Measurements from ENCODE around the gene XPO5.
A peak's percentile ranks its signal among the peaks of the same experiment; 100 is the strongest.
"Not testable (repeated sequence)": the region's sequence is repeated elsewhere in the genome, so short reads cannot be mapped to it uniquely, and the experiment has no call there.

Gene XPO5
- total RNA-seq: 36.2 to 66.9 (median 54.3) reads per million in 4 donors

GRCh38 chr6:43575772-43576551, at the start of gene XPO5, which contains the start of gene POLH:
Gene XPO5, minus strand, starts transcription at chr6:43576038. Its CDS starts 174 bp downstream, at chr6:43575864.
Gene POLH, plus strand, starts transcription at chr6:43576185. Its CDS starts 6,135 bp downstream, at chr6:43582320.
- DNase-seq: peak; percentile 86 to 95 (median 88)

- DNase-seq: no peak
These were observed 49.7 kb upstream of the XPO5 start for GRCh38 chr6:43625393-43625992.

DNA sequence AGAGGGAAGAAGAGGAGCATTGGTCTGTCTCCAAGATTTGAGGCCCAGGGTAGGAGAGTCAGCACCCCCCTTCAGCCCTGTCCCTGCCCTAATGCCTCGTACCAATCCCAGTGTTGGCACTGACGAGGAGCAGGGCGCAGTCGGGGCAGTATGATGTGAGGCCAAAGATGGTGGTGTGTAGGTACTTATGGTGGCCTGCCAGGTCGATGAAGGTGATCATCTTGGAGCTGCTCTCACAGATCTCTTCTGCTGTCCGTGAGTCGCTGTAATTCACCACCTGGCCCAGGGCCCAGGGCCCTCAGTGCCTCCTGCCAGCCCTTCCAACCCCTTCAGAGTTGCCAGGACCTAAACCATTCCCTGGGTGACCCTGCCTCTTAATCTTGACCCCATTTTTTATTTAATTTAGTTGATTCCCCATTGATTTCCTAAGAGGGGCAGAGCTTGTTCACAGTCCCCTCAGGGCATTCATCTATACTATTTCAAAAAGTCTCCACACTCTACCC, 49.0 kb upstream of the XPO5 start:
- DNase-seq: no peak

- DNase-seq: no peak
These were observed 48.3 kb upstream of the XPO5 start for GRCh38 chr6:43623880-43624785.

GRCh38 chr6:43622541-43622940, 46.7 kb upstream of the XPO5 start:
- DNase-seq: no peak

- DNase-seq: no peak
These were observed 46.0 kb upstream of the XPO5 start for GRCh38 chr6:43621836-43622180.

DNA sequence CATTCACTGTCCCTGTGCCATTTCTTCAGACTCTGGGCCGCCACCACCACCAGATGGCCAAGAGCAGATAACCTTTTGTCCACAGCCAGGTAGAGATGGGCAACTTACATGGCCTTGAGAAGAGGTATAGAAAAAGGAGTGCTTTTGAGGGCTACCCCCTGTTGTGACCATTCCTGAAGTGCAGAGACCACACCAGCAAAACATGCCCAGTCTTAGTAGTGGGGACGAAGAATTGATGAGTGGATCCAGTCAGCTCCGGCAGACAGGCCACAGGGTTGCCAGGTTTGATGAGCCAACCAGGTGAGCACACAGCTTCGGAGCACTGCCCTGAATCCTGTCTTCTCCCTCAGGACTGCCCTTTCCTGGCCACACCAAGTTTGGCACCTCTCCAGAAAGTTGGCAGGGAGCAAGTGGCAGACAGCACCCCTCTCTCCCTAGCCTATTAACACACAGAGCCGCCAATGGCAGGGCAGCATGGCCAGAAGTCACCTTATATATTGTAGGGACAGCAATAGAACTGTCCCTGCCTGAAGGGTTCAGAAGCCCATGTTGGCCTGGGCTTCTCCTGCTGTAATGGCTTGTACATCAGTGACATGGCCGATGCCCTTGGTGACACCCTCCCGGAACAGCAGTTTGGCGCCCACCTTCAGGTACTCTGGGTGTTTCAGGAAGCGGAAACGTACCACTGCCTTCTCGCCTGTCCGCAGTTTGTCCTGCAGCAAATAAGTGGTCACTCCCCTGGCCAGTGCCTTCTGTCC, 45.4 kb upstream of the XPO5 start:
- no peak for DNase-seq

DNA sequence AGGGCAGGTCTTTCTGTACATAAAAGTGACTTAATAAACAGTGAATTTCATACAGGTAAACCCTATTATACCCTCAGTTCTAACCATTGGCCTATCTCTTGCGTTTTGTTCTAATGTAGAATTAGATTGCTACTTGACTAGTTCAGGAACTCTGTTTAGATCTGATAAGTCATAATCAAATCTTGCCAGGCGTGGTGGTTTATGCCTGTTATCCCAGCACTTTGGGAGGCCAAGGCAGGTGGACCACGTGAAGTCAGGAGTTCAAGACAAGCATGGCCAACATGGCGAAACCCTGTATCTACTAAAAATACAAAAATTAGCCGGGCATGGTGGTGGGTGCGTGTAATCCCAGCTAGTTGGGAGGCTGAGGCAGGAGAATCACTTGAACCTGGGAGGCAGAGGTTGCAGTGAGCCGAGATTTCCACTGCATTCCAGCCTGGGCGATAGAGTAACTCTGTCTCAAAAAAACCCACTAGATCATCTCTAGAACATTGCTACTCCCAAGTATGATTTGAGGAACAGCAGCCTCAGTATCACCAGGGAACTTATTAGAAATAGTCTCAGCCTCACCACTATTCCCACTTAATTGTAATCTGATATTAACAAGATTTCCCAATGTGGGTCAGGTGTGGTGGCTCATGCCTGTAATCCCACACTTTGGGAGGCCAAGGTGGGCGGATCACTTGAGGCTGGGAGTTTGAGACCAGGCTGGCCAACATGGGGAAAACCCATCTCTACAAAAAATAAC, 41.1 kb upstream of the XPO5 start:
- no peak for DNase-seq

- DNase-seq: no peak
These were observed 38.5 kb upstream of the XPO5 start for GRCh38 chr6:43614396-43614730.

GRCh38 chr6:43613721-43614395, 38.0 kb upstream of the XPO5 start:
- DNase-seq: no peak

GRCh38 chr6:43610431-43610830, 34.6 kb upstream of the XPO5 start:
- DNase-seq: no peak

DNA sequence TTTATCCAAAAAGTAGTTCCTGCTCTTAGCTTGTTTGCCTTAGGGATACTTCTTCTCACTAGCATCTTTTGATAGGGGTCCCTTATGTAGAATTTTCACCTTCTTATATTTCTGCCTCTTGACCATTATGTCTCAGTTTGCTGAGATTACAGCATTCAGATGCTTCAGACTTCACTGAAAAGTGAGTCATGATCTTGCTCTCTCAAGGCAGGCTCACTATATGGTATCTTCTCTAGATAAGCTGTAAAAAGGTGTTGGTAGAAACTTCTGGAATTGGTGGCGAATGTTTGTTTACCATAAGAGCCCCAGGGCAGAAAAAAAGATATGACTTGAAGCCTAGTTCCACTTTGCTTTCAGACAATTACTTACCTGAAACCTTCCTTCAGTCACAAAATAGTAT, 33.6 kb upstream of the XPO5 start:
- no peak for DNase-seq

- DNase-seq: no peak
These were observed 33.0 kb upstream of the XPO5 start for GRCh38 chr6:43608807-43609206.

DNA sequence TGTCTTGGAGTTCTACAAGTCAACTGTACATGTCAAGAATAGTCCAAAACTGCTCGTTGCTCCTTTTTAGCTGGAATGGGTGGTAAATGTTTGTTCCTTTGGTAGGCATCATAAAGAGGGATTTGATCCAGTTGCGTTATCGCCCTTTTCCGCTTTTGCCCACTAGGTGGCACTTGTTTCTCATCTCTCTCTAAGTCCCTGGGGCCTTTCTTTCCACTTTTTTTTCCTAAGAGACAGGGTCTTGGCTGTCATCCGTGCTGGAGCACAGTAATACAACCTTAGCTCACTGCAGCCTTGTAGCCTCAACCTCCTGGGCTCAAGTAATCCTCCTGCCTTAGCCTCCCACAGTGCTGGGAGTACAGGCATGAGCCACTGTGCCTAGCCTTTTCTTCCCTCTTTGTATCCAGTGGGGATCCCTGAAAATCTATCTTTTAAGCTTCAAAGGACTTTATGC, 32.5 kb upstream of the XPO5 start:
- peak in 4 of 5 donors; percentile 19 to 51 (median 35) for DNase-seq

- no peak for DNase-seq
These were observed 30.2 kb upstream of the XPO5 start for GRCh38 chr6:43606019-43606418.

DNA sequence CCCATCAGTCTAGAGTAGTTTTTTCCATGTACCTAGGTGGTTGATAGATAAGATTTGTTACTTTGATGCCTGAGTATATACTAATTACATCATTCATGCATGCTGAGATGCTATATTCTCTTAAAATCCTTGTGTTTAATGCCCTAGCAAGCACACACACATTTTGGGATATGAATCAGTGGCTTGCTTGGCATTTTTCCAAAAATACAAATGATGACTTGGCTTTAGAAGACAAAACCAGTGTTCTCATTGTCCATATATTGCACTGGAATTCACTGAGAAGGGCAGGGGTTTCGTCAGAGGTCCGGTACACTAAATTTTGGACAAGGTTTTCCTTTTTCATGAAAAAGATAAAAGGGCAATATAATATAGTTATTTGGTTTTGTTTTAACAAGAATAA, 28.3 kb upstream of the XPO5 start:
- no peak for DNase-seq

GRCh38 chr6:43600595-43600994, 24.8 kb upstream of the XPO5 start:
- no peak for DNase-seq

DNA sequence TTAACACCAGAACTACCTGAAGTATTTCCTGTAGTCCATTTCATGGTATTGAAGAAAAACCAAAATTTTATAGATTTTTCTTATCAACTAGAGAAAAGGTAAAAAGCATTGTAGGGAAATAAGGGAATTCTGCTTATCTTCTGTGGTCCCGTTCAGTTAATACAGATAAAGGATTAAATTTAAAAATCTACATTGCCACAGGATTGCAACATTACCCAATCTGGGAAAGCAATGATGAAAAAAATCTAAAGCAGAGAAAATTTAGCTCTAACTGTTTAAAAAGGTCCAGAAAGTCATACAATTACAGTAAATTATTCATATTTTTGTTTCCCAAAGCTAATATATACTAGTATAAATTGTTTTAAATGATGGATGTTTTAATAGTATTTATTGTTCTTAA, 18.1 kb upstream of the XPO5 start:
- no peak for DNase-seq

DNA sequence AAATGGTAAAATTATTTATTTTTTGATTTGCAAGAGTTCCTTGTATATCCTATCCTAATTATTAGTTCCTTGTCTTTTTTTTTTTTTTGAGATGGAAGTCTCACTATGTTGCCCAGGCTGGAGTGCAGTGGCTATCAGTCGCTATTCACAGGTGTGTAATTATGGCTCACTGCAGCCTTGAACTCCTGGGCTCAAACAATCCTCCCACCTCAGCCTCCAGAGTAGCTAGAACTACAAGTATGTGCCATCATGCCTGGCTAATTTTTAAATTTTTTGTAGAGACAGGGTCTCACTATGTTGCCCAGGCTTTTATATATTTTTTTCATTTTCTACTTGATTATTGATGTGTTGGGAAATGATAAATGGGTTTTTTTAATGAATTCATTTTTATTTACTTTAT, 13.7 kb upstream of the XPO5 start:
- not testable (repeated sequence) for DNase-seq

DNA sequence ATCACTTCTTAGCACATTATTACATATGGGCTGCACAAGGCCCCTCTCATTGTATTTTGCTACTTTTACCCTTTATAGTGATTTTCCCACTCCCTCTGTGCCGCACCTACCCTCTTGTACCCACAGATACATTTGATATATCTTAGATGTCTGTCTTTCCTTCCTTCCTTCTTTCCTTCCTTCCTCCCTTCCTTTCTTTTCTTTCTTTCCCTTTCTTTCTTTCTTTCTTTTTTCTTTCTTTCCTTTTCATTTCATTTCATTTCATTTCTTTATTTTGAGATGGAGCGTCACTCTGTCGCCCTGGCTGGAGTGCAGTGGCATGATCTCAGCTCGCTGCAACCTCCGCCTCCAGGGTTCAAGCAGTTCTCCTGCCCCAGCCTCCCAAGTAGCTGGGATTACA, 12.4 kb upstream of the XPO5 start:
- DNase-seq: no peak
